Calu3 (cell line): ENCODE data around the gene SGCD. TPM values are rescaled to one million over a fixed set of nuclear protein-coding genes. Genes with fewer than 3 reads are reported as not detected.

Experiments
- BruUV-seq: library from RNA; stranded (reverse); fragments of 400-500 nt; replicated peaks from 2 replicates; lab custom pipeline; 2021; lab: Mats Ljungman, UMichigan
- CTCF ChIA-PET: fragments of 300-600 bp; sonication (Branson Sonifier 250); formaldehyde crosslinking; loops from one replicate; lab custom pipeline; 2022; ENCODE audit warnings: antibody characterized with exemption; lab: Charles Lee
- DNase-seq: peaks from one replicate; pipeline ENCODE4 v3.0.0; 2022
- H3K27ac Mint-ChIP-seq: one replicate; pipeline ENCODE4 v1.8.0; 2022; ENCODE audit warnings: mixed read lengths; ENCODE audit not compliant: unreplicated experiment
- H3K27me3 Mint-ChIP-seq: one replicate; pipeline ENCODE4 v1.8.0; 2022; ENCODE audit warnings: mixed read lengths; ENCODE audit not compliant: unreplicated experiment
- H3K36me3 Mint-ChIP-seq: one replicate; pipeline ENCODE4 v1.8.0; 2022; ENCODE audit warnings: mild to moderate bottlenecking, moderate library complexity, mixed read lengths; ENCODE audit not compliant: insufficient read depth, unreplicated experiment
- H3K4me1 Mint-ChIP-seq: one replicate; pipeline ENCODE4 v1.8.0; 2022; ENCODE audit warnings: mild to moderate bottlenecking, low read depth, mixed read lengths; ENCODE audit not compliant: unreplicated experiment
- H3K4me3 Mint-ChIP-seq: one replicate; pipeline ENCODE4 v1.8.0; 2022; ENCODE audit warnings: mild to moderate bottlenecking, low read depth, moderate library complexity, mixed read lengths; ENCODE audit not compliant: unreplicated experiment
- H3K9me3 Mint-ChIP-seq: one replicate; pipeline ENCODE4 v1.8.0; 2022; ENCODE audit warnings: low read depth, mixed read lengths; ENCODE audit not compliant: unreplicated experiment
- intact Hi-C: fragments of 100-400 bp; cut with micrococcal nuclease; formaldehyde crosslinking; loops from one replicate; pipeline ENCODE4 v1.10.0; 2022; ENCODE audit not compliant: unreplicated experiment
- total RNA-seq: library from RNA; stranded (reverse); gene quantifications from 2 replicates; pipeline ENCODE4 v1.2.3, GENCODE V29; 2022
- TF ChIP-seq, protein P1 (sequence below): fragments of 200-600 bp; IDR thresholded peaks from one replicate; pipeline ENCODE4 v1.8.0; 2022; ENCODE audit warnings: antibody characterized with exemption; ENCODE audit not compliant: unreplicated experiment

Gene SGCD
- total RNA-seq, 1 experiment from 2014 or later = not detected

- TF ChIP-seq, protein P1, sequence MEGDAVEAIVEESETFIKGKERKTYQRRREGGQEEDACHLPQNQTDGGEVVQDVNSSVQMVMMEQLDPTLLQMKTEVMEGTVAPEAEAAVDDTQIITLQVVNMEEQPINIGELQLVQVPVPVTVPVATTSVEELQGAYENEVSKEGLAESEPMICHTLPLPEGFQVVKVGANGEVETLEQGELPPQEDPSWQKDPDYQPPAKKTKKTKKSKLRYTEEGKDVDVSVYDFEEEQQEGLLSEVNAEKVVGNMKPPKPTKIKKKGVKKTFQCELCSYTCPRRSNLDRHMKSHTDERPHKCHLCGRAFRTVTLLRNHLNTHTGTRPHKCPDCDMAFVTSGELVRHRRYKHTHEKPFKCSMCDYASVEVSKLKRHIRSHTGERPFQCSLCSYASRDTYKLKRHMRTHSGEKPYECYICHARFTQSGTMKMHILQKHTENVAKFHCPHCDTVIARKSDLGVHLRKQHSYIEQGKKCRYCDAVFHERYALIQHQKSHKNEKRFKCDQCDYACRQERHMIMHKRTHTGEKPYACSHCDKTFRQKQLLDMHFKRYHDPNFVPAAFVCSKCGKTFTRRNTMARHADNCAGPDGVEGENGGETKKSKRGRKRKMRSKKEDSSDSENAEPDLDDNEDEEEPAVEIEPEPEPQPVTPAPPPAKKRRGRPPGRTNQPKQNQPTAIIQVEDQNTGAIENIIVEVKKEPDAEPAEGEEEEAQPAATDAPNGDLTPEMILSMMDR = no peak
Measured at GRCh38 chr5:156706631-156707030, 379.7 kb downstream of the SGCD start.

DNA sequence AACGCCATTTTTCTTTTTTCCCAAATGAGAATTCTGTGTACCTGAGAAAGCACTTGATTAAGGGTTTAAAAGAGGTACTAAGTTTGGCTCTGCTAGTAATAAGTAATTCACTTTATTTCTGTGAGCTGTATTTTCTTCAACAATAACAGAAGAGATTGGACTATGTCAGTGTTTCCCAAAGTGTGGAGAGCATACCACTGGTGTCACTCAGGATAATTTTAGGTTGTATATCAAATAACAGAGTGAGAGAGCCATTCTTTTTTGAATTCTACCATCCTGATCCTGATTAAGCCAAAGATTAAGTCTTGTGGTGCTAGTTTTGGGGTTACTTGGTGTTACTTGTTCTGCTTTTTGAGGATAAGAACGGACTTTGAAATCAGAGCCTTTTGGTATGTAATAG lies 380.8 kb downstream of the SGCD start:
- Mint-ChIP-seq H3K4me1 (no peaks in the 10 kb centered on the region), H3K9me3 (peaks cover 2% of the 10 kb centered on the region), H3K27ac (no peak overlapping the region), H3K36me3 (no peaks in the 10 kb centered on the region), H3K4me3 (no peak overlapping the region), H3K27me3 (no peaks in the 10 kb centered on the region)
- DNase-seq = no peak
- BruUV-seq = no TSS peak
- intact Hi-C loops = no loop called here
- CTCF ChIA-PET = no interaction called here
- TF ChIP-seq, protein P1 = no peak

More at GRCh38 chr5:156706631-156707030, 379.7 kb downstream of the SGCD start:
- no peaks in the 10 kb centered on the region for H3K9me3 Mint-ChIP-seq
- no peaks in the 10 kb centered on the region for H3K36me3 Mint-ChIP-seq
- H3K4me3 Mint-ChIP-seq = no peak overlapping the region
- H3K27me3 Mint-ChIP-seq = no peaks in the 10 kb centered on the region
- BruUV-seq = no TSS peak
- CTCF ChIA-PET = no interaction called here
- H3K27ac Mint-ChIP-seq = no peak overlapping the region
- no peak for DNase-seq
- no peaks in the 10 kb centered on the region for H3K4me1 Mint-ChIP-seq
- intact Hi-C loops = no loop called here

DNA sequence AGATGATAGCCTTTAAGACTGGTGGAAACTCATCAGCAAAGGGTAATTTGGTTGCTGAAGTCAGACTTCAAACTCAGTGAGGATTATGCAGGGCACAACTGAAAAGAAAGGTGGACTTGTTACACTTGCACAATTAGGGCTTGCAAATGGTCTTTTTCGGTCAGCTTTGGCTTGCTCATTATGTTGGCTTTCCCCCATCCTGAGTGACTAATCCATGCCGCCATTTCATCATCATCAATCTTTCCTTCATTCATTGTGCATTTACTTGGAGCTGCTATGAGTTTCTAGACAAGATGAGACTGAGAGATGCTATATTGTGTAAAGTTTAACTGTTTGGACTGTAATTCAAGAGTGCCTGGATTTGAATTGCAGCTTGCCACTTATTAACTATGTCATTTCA lies 388.3 kb downstream of the SGCD start:
- Mint-ChIP-seq H3K27ac (no peak overlapping the region), H3K27me3 (peaks cover 13% of the 10 kb centered on the region), H3K36me3 (no peaks in the 10 kb centered on the region), H3K9me3 (peaks cover 2% of the 10 kb centered on the region), H3K4me3 (no peak overlapping the region), H3K4me1 (no peaks in the 10 kb centered on the region)
- BruUV-seq = no TSS peak
- intact Hi-C loops = no loop called here
- TF ChIP-seq, protein P1 = no peak
- CTCF ChIA-PET = no interaction called here
- DNase-seq = no peak

DNA sequence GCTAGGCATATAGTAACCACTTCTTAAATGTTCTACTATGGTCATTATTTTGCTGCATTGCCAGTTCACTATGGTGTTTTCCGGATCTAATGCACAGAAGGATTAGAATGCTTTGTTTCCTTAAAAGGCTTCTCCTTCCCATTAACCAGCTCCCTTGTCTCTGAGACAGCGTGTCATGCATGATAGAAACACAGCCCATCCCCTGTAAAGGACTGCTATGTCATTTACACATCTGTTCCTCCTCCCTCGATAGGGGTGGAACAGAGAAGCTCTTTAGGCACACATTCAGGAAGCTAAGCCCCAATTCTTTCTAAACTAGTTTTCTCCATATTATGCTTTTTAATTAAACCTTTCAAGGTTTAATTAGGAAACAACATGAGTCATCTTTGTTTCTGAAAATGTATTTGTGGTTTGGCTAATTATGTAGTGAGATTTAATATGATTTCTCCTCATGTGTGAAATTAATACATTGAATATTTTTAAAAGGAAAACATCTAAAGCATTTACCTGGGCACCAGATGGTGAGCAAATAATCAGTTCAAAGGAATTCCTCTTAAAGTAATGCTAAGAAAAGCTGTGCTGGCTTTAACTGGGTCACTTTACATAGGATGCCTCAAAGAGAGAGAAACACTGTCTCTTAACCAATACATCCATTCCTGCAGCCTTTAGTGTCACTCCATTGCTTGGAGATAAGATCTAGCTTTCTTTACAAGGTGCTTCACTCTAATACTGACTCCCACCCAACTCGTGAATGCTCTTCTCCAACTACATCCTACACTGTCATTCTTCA lies 389.8 kb downstream of the SGCD start:
- H3K4me3 Mint-ChIP-seq = no peak overlapping the region
- H3K9me3 Mint-ChIP-seq = peaks cover 2% of the 10 kb centered on the region
- no peak overlapping the region for H3K27ac Mint-ChIP-seq
- peaks cover 13% of the 10 kb centered on the region for H3K27me3 Mint-ChIP-seq
- intact Hi-C loops = no loop called here
- no peak for DNase-seq
- CTCF ChIA-PET = no interaction called here
- TF ChIP-seq, protein P1 = no peak
- H3K36me3 Mint-ChIP-seq = no peaks in the 10 kb centered on the region
- no peaks in the 10 kb centered on the region for H3K4me1 Mint-ChIP-seq
- BruUV-seq = no TSS peak
